ENCODE measurements around the gene ZNF343. TPM values are rescaled to one million over a fixed set of nuclear protein-coding genes. Genes with fewer than 3 reads are reported as not detected.

ZNF343 gene
- total and polyA plus RNA-seq, 2 of the 4 experiments (the other 2 are of a cell fraction): 7.8 to 26.2 TPM

DNA sequence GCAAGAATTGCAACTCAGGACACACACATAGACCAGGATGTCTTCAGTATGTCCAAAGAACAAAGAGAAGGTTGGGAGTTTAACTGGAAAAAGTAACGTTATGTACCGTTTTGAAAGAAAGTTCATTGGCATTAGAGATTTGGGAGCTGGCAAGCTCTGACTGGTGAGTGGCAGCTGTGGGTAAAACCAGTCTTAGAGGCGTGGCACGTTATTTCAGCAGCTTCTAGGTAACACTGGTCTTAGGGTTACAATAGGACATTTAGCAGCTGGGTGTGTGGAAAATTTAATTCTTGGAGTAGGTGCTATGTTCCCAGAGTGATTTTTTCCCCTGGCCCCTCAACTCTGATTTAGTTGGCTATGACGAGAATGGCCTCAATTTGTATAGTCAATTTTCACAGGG is 57.3 kb downstream of the ZNF343 start:
- in situ Hi-C loops (cut with MboI; ENCODE audit: low sequenced_read_pairs): loop anchor here (10.0 to 25.0 kb wide), 2 partner anchors 247 to 689 kb away; no protein-coding TSS in a partner anchor
- no peak overlapping the region for H2BK15ac ChIP-seq (ENCODE audit: low read depth, low read length)
- H3K36me3 ChIP-seq (ENCODE audit: control insufficient read depth, insufficient read depth, low read length): no peaks in the 10 kb centered on the region
- no peak overlapping the region for H2AK9ac ChIP-seq (replicated peaks; ENCODE audit: low read depth, low read length, poor library complexity)
- DNase-seq (no peak), ATAC-seq (ENCODE audit: low read depth) (no peak)
- ChIA-PET POLR2A (ENCODE audit: unreplicated experiment) (no interaction called here), CTCF (interaction anchor here (1.3 to 2.6 kb wide), 2 partner anchors 17 to 244 kb away, joined by 4 to 13 read pairs; no protein-coding TSS in a partner anchor)
- TF ChIP-seq CTCF (conservative IDR thresholded peaks at IDR 0.05; ENCODE audit: low read depth, low read length): no peak
- no peak for TF ChIP-seq CEBPB (IDR thresholded peaks at IDR 0.05; ENCODE audit: low read depth, low read length)
- TF ChIP-seq POLR2A (IDR thresholded peaks at IDR 0.05; ENCODE audit: low read depth, low read length): no peak
- no peak for TF ChIP-seq CHD1 (IDR thresholded peaks at IDR 0.05; ENCODE audit: low read depth, low read length)
- no peak for TF ChIP-seq SMC3 (IDR thresholded peaks at IDR 0.05; ENCODE audit: low read depth, low read length)
- no peak overlapping the region for H4K91ac ChIP-seq (ENCODE audit: insufficient read depth, low read depth, low read length)
- H3K27me3 ChIP-seq (ENCODE audit: control insufficient read depth, insufficient read depth, low read length): no peaks in the 10 kb centered on the region
- H3K4me2 ChIP-seq (ENCODE audit: low read depth, low read length): no peak overlapping the region
- H3K56ac ChIP-seq (ENCODE audit: extremely low read depth, insufficient read depth, low read length): no peak overlapping the region
- H2BK120ac ChIP-seq (ENCODE audit: low read depth, low read length): no peak overlapping the region
- intact Hi-C loops (cut with micrococcal nuclease): loop anchor here (1.0 to 10.0 kb wide), 3 partner anchors 337 to 689 kb away; no protein-coding TSS in a partner anchor
- H4K5ac ChIP-seq (ENCODE audit: low read depth, low read length): no peak overlapping the region
- H3K4me1 ChIP-seq (ENCODE audit: control insufficient read depth, insufficient read depth, low read length): no peaks in the 10 kb centered on the region
- H3K18ac ChIP-seq (ENCODE audit: low read depth, low read length): no peak overlapping the region
- no peak overlapping the region for H3K4me3 ChIP-seq (ENCODE audit: insufficient read depth, low read depth, low read length)
- H3K9me3 ChIP-seq (ENCODE audit: control insufficient read depth, insufficient read depth, low read length): no peaks in the 10 kb centered on the region
- H2BK20ac ChIP-seq (ENCODE audit: low read depth, low read length): no peak overlapping the region
- 100% methylated on average over 2 of the region's 5 CpGs; no CpG with 5 or more reads in 1 of the 2 experiments for WGBS, 2 experiments (ENCODE audit: extremely low coverage in 2 of 2, insufficient read length in 1 of 2)
- H3K9me1 ChIP-seq (ENCODE audit: insufficient read depth, low read length): no peaks in the 10 kb centered on the region
- no peaks in the 10 kb centered on the region for H3K79me1 ChIP-seq (ENCODE audit: low read depth in 1 of 2, low read length in 2 of 2)
- dilution Hi-C loops (cut with HindIII; ENCODE audit: low sequenced_read_pairs, unreplicated experiment): no loop called here
- no peak overlapping the region for H3K23ac ChIP-seq (ENCODE audit: low read depth, low read length)
- H3K4ac ChIP-seq (ENCODE audit: low read depth, low read length): no peak overlapping the region
- H2BK5ac ChIP-seq (ENCODE audit: low read depth, low read length, poor library complexity, severe bottlenecking): no peak overlapping the region
- no peak overlapping the region for H3K9ac ChIP-seq (ENCODE audit: low read depth, low read length)
- no peak overlapping the region for H2AFZ ChIP-seq (replicated peaks; ENCODE audit: low read length, poor library complexity)
- no TSS peak for BruUV-seq (replicated peaks)
- no peak overlapping the region for H2AK5ac ChIP-seq (ENCODE audit: low read depth, low read length)
- no peak overlapping the region for H3K14ac ChIP-seq (replicated peaks; ENCODE audit: low read depth, low read length)
- H4K8ac ChIP-seq (ENCODE audit: low read depth in 2 of 2, low read length in 2 of 2): no peak overlapping the region
- H3K27ac ChIP-seq (ENCODE audit: insufficient read depth, low read length): no peak overlapping the region
- no peaks in the 10 kb centered on the region for H4K20me1 ChIP-seq (ENCODE audit: insufficient read depth, low read length)

Data from IMR-90 (cell line).